Measurements from ENCODE around the gene CAMK2B.
"Not testable (repeated sequence)": the region's sequence is repeated elsewhere in the genome, so short reads cannot be mapped to it uniquely, and the experiment has no call there.

Gene CAMK2B

GRCh38 chr7:44212581-44213184, 112.7 kb downstream of the CAMK2B start:
- no peak for DNase-seq

DNA sequence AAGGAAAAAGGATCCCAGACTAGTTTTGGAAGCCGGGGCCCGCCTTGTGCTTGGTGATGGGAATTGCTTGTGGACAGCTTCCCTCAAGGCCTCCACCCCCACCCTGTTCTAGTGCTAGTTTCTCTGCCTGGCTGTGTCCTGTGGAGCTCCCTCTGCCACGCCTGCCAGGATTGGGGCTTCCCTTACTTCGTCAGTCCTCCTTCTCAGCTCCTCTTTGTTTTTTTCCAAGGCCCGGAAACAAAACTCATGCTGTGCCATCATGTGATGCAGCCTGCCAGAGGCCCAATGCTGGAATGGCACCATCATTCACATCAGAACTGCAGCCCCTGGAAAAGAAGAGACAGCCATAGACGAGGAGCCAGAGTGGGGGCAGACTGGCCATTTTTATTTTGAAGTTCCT, 113.4 kb downstream of the CAMK2B start:
- no peak for DNase-seq

DNA sequence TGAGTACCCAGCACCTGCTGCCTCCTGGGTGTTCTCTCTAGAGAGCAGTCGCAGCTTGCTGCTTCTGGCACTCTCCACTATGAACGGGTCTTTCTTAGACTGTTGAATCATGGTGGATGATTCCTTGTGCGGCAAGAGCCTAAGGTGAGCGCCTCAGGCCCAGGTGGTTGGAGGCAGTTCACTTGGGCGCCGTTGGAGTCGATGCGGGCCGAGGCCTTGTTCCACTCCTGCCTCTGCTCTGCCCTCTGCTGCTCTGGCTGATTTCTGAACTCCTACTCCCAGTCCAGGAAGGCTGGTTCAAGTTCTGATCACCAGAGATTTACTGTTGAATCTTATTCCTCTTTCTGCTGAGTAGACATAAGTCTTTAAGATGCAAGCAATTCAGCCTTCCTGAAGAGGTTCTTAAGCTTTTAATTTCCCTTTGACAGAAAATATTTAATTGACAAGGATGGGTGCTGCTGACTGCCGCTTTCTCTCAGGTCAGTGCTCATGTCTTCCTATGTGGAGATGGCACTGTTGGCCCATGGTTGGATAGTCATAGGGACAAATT, 114.2 kb downstream of the CAMK2B start:
- DNase-seq, result no peak

GRCh38 chr7:44210107-44210506, 115.3 kb downstream of the CAMK2B start:
- no peak for DNase-seq

GRCh38 chr7:44208085-44208484, 117.3 kb downstream of the CAMK2B start:
- no peak for DNase-seq

DNA sequence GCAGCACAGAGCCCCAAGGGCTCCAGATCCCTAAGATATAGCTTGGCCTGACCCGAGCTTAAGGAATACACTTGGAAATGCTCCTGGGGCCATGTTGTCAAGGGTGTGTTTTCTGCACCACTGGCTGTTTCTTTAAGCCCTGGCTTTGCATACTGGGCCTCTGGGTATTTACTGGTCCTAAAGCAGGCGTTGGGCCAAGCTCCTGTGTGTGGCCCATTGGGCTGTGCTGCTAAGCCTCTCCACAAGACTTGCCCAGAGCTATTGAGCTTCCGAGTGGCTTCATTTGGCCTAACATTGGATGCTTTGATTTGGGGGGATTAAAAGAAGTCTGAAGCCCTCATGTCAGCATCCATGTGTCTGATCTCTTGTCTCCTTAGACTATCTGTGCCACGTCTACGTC, 119.4 kb downstream of the CAMK2B start:
- no peak for DNase-seq

- no peak for DNase-seq
These were observed 123.6 kb downstream of the CAMK2B start for GRCh38 chr7:44201813-44202212.

DNA sequence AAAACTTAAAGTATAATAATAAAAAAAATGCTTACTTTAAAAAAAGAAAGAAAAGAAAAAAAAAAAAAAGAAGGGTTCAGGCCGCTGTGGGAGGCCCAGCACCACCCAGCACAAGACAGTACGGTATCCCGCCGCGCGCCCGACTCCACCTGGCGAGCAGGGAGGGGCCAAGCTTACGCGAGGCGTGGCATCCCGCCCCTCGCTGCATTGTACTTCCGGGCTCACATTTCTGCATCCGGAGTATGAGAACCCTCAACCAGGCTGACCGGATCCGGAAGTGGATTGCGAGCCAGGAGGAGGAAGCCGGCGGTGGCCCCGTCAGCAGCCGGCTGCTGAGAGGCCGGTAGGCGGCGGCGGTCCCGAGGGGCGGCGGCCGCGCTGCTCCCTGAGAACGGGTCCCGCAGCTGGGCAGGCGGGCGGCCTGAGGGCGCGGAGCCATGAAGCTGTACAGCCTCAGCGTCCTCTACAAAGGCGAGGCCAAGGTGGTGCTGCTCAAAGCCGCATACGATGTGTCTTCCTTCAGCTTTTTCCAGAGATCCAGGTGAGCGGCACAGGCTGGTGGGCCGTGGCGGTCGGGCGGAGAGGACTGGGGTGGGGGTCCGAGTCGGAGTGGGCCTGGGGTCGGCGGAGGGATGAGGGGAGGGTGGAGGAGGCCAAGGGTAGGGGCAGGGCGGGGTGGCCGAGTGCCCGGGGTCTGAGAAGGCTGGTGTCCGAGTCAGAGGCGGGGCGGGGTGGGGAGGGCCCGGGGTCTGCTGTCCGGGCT, 124.5 kb downstream of the CAMK2B start, which contains the start of gene YKT6:
Gene YKT6, plus strand, starts transcription at position 280 of the 763 bp plus-strand sequence. Its CDS starts 158 bp downstream, at position 438.
- peak; percentile 98 to 99 for DNase-seq

- DNase-seq, result not testable (repeated sequence)
These were observed 125.2 kb downstream of the CAMK2B start for GRCh38 chr7:44200163-44200562.

GRCh38 chr7:44197474-44197873, 127.9 kb downstream of the CAMK2B start:
- no peak for DNase-seq

DNA sequence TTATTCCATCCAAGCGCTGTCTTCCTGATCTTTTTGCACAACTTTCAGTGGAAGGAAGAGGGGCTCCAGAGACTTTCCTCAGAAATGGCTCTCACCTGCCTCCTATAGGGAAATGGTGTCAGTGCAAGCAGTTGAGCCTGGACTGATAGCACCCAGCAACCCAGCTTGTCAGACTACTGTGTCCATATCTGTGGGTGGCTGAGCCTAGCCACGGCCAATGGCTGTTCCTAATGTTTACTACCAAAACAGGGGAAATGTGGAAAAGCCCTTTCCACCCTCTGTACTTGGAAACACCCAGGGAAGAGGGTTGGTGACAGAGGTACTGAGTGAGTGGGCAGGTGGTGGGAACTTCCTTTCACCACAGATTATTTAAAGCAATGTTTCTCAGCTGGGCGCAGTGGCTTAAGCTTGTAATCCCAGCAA, 128.9 kb downstream of the CAMK2B start:
- peak; percentile 77 to 81 for DNase-seq

DNA sequence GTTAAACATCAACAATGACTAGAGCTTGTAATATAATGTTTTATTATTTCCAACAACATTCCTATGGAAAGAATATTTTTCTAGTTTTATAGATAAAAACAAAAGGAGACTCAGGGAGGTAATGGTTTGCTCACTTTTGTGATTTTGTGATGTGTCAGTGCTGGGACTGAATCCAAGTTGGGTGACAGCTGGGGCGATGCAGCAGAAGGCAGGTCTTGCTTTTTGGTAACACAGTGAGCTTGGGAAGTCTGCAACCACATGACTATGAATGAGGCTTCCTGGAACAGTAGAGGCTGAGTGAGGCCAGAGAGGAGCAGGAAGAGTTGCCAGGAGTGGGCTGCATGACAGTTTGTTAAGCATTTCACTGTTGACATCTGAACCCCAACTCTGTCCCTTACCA, 129.5 kb downstream of the CAMK2B start:
- DNase-seq, result no peak

DNA sequence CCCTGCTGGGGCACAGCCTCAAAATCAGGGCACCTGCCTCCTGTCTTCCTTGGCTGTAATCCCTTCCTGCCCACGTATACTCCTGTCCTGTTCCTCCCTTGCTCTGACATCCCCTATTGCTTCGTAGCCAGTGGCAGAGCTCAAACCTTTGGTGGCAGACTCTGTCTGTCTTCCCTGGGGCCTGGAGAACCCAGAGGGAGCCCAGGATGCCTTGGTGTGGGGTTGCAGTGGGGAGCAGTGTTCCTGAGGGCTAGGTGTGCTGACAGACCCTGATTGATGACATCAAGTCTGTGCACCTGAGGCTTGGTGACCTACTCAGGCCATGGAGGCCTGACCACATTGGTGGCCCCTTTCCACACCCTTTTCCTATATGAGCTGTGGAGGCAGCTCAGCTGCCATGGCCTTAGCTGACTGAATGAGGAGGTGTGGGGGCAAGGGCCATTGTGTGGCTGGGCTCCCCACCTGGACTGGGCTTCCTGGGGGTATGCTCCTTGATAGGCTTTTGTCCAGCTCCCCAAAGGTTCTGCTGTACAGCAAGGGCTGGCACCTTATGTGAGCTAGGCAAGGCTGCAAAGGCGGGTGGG, 130.7 kb downstream of the CAMK2B start:
- no peak for DNase-seq

- DNase-seq, result no peak
These were observed 131.3 kb downstream of the CAMK2B start for GRCh38 chr7:44194069-44194468.

GRCh38 chr7:44193011-44193802, 132.2 kb downstream of the CAMK2B start:
- no peak for DNase-seq

GRCh38 chr7:44191171-44191570, 134.2 kb downstream of the CAMK2B start:
- DNase-seq, result no peak

- DNase-seq, result no peak
These were observed 135.2 kb downstream of the CAMK2B start for GRCh38 chr7:44189993-44190872.

GRCh38 chr7:44189286-44189992, 136.0 kb downstream of the CAMK2B start, which contains the start of gene GCK:
Gene GCK, minus strand, starts transcription at chr7:44189439. Its CDS starts 486 bp downstream, at chr7:44188953.
- DNase-seq, result no peak

DNA sequence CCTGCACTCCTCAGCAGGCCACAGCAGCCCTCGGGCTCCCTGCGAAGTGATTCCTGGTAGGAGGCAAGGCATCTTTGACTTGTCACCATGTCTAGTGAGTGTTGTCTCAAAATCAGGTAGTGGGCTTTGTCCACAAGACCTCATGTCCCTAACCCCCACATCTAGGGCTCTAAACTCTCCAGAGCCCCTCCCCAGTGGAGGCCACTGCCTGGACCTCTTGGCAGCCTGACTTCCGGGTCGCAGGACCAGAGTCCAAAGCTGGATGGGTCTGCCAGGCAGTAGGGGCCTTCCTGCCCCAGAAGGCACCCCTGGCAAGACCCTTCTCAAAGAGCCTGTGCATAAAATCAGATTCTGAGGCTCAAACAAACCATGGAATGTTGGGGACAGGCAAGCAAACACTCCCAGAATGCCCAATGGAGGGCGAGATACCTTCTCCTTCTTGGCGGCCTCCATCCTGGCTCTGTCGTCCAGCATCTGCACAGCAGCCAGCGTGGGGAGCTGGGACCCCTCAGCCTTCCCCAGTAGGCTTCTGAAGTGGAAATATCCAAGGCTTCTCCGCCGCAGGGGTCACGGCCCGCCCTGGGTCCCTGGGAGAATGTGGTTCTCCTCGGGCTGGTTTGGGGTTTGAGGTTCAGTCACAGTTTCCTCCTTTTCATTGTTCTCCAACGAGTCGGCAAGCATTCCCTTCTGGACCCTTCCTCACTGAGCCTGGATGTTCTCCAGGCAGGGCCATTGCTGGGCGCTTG, 136.7 kb downstream of the CAMK2B start:
- DNase-seq, result no peak
